ENCODE results near the gene SKIDA1.

Gene SKIDA1

GRCh38 chr10:21534604-21535493 is 9.4 kb upstream of the SKIDA1 start:
- no peak for TF ChIP-seq POLR2AphosphoS5 (IDR thresholded peaks at IDR 0.05; ENCODE audit: low read depth, low read length)
- TF ChIP-seq REST (IDR thresholded peaks at IDR 0.05; ENCODE audit: insufficient read depth in 1 of 2, low read depth in 2 of 2, low read length in 2 of 2): no peak
- 0 out of 2 replicates have a peak, but pooled peaks have one; percentile 24 for TF ChIP-seq TAF1 (IDR thresholded peaks at IDR 0.05; ENCODE audit: borderline replicate concordance, insufficient read depth, low read length)
- TF ChIP-seq SIN3A (IDR thresholded peaks at IDR 0.05; ENCODE audit: borderline replicate concordance, insufficient read depth, low read length): 0 out of 2 replicates have a peak, but pooled peaks have one; percentile 10
- TF ChIP-seq FOXP2 (optimal IDR thresholded peaks at IDR 0.05; ENCODE audit: borderline replicate concordance, extremely low read depth, extremely low read length, insufficient read depth): no peak

- TF ChIP-seq REST (IDR thresholded peaks at IDR 0.05; ENCODE audit: insufficient read depth in 1 of 2, low read depth in 2 of 2, low read length in 2 of 2) (no peak; a peak in 1 of 4 replicates), TAF1 (IDR thresholded peaks at IDR 0.05; ENCODE audit: borderline replicate concordance, insufficient read depth, low read length) (no peak; the same call in 1 of the 2 replicates), POLR2AphosphoS5 (IDR thresholded peaks at IDR 0.05; ENCODE audit: low read depth, low read length) (no peak), SIN3A (IDR thresholded peaks at IDR 0.05; ENCODE audit: borderline replicate concordance, insufficient read depth, low read length) (no peak; the same call in 1 of the 2 replicates), FOXP2 (optimal IDR thresholded peaks at IDR 0.05; ENCODE audit: borderline replicate concordance, extremely low read depth, extremely low read length, insufficient read depth) (no peak)
Observed at GRCh38 chr10:21534280-21534586, 8.8 kb upstream of the SKIDA1 start.

DNA sequence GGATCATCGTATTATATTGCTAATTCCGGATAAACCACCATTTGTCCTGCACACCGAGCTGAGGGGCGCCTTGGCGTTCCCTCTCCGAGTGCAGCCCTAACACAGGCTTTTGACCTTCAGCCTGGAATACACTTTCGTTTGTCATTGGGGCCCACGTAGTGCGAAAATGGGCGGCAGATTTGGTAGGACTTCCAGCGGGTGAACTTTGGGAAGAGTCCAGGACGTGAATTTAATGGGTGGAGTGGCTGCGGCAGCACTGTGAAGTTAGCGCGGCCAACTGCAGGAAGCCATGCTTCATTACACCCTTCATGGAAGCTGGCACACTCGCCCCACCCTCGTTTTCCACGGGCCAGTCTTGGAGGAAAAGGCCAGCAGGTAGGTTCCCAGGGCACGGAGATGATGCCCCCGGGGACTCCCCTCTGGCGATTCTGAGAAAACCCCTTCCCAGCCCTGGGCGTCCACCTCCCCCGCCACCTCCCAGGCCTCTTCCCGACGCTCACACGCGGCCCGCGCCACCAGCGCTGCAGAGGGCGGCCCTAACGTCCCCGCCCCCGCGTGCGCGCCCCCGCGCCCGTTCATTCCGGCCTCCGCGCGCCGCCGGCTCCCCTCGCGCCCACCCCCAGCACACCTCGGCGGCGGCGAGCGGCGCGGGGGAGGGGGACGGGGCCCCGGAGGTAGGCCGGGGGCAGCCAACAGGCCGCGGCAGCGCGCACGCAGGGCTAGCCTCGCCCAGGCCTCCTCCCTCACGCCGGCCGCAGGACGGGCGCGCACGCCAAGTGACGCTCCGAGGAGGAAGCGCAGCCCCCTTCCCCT is 8.2 kb upstream of the SKIDA1 start, which contains the start of gene MLLT10:
Gene MLLT10, plus strand, starts transcription at position 766 of the 813 bp plus-strand sequence. CDS start 413 bp downstream, outside the sequence.
- TF ChIP-seq SIN3A (IDR thresholded peaks at IDR 0.05; ENCODE audit: borderline replicate concordance, insufficient read depth, low read length) (peak; percentile 2; the same call in 1 of the 2 replicates), TAF1 (IDR thresholded peaks at IDR 0.05; ENCODE audit: borderline replicate concordance, insufficient read depth, low read length) (peak; percentile 30; the same call in 1 of the 2 replicates), REST (IDR thresholded peaks at IDR 0.05; ENCODE audit: insufficient read depth in 1 of 2, low read depth in 2 of 2, low read length in 2 of 2) (no peak; a peak in 1 of 4 replicates), FOXP2 (optimal IDR thresholded peaks at IDR 0.05; ENCODE audit: borderline replicate concordance, extremely low read depth, extremely low read length, insufficient read depth) (peak; percentile 88), POLR2AphosphoS5 (IDR thresholded peaks at IDR 0.05; ENCODE audit: low read depth, low read length) (peak; percentile 62)

GRCh38 chr10:21532694-21533466 is 7.4 kb upstream of the SKIDA1 start:
- no peak for TF ChIP-seq FOXP2 (optimal IDR thresholded peaks at IDR 0.05; ENCODE audit: borderline replicate concordance, extremely low read depth, extremely low read length, insufficient read depth)
- no peak for TF ChIP-seq POLR2AphosphoS5 (IDR thresholded peaks at IDR 0.05; ENCODE audit: low read depth, low read length)
- 0 out of 2 replicates have a peak, but pooled peaks have one; percentile 8 for TF ChIP-seq SIN3A (IDR thresholded peaks at IDR 0.05; ENCODE audit: borderline replicate concordance, insufficient read depth, low read length)

Measured in PFSK-1 (cell line).